Putamen (tissue), 1 donor: ENCODE results near the gene ACOXL.
"Not testable (repeated sequence)": the region's sequence is repeated elsewhere in the genome, so short reads cannot be mapped to it uniquely, and the experiment has no call there.

Experiments
- DNase-seq: peaks from one replicate; pipeline ENCODE4 v3.0.0-alpha.2; 2016; ENCODE audit warnings: low spot score

ACOXL gene

DNA sequence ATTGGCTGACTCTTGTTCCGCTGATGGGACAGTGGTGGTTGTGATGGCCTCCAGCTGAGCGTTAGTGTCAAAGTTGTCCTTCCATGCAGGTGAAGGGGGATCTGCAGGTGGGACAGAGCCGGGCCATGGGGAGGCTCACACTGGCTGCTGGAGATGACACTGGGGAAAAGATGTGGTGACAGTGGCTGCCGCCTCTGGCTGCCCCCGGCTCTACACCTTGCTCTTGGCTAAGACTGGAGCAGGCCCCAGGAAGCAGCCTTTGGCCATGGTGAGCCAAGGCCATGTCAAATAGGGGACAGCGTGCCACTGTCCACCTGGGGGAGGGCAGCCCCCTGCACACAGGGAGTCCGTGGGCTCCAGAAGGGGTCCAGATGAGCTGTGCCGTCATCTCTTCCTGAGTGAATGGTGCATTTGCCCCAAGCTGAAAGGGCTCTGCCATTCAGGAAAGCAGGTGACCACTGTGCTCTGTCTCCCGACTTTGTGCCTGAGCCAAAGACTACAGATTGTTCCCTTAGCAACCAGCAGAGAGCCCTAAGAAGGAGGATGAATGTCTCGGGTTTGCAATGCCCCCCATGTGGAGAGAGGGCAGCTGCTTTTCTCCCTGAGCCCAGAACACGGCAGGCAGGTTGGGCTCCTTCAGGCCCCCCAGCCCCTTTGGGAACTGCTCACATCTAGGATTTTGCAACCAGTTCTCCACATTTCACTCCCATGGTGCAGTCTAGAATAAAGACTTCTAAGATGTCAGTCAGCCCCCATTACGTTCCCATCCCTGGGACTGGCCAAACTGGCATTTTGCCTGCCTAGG is 309.2 kb downstream of the ACOXL start:
- DNase-seq = no peak

DNA sequence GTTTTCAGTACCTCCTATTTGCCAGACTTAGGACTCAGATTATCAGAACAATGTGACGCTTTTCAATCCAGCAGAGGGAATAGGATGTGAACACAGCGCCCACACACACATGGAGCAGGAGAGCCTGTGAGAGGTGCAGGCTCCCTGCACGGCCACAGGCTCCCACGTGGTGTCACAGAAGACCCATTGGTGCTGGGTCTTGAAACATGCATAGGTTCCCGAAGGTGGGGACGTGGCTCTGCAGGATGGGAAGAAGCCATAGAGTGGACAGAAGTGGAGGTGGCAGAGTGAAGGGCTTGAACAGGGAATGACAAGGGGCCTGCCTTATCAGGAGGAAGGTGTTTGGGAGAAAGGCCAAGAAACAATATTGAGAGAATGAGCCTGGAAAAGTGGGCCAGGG is 309.9 kb downstream of the ACOXL start:
- no peak for DNase-seq

DNA sequence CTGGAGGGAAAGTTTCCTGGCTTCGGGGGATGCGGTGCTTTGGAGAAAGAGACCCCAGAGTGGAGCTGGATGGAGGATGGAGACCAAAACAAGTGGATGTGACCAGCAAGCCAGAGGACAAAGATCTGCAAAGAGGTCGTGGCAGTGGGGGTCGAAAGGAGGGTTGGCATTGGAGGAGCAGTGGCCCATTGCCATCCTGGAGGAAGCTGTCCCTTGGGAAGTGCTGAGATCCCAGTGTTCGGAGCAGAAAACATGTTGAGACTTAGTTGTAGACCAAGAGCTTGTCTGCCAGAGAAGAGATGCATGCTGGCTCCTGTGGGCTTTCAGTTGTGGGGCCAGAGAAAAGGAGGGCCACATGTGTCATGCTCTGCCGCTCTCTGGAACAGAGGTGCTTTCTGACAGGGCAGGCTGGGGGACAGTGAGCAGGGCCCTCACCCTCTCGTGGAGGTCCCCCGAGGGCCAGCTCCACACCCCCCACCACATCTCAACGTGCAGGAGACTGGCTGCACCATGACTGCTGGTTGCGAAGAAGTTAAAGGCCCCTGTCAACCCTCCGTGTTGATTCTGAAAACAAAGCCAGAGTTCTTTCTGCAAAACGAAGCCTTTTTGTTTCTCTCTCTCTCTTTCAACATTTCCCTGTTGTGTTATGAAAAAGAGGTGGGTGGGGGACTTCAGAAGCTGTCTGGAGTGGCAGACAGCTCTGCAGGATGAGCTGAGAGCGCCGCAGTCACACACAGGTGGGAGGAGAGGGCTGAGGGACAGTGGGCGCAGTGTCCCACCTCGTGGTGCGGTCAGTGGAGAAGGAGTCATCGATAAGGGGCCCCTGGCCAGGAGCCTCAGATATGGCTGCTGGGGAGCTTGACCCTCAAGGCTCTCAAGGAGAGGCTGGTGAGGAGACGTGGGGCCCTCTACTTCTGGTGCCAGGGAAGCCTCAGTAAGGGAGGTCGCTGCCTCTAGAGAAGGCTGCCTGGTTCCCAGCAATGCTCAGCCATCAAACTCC is 310.7 kb downstream of the ACOXL start:
- no peak for DNase-seq

DNA sequence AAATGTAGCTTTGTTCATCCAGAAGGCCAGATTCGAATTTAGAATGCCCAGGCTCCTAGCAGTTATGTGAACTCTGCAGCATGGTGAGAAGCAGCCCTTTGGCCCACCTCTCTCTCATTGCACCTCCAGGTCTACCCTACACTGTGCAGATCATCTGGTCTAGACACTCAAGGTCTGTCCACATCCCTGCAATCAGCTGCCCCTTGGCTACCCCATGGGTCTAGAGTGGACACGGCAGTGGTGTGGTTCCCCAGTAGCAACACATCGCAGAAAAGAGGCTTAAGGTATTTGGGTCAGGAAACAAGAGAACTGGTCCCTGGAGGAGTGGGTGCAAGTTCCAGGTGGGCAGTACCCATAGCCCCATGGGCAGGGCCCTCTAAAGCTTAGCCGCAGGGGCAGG is 311.7 kb downstream of the ACOXL start:
- no peak for DNase-seq

- DNase-seq = not testable (repeated sequence)
These were observed 312.9 kb downstream of the ACOXL start for GRCh38 chr2:111045236-111045635.

DNA sequence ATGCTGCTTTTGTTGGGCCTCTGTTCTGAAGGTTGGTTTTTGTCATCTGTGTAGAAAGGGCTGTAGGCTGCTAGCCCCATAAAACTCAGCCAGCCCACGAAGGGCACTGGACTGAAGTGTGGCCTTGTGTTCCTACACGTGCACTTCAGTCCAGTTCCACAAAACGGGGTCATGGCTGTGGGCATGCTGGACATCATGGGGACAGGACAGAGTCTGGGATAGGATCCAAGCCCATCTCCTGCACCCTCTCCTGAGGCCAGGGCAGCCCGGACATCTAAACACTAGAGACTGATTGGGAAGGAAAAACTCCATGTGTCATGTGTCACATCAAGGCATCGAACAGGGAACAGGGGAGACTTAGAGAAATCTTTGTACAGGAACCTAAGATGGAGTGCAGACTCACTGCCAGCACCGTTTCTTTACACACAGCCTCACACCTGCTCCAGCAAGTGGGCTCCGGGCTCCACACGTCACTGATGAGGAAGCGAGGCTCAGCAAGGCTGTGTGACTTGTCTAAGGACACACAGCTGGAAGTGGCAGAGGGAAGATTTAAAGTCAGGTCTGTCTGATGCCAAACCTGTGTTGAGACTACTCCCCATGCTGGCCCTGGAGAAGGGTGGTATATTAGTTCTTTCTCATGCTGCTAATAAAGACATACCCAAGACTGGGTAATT is 313.5 kb downstream of the ACOXL start:
- DNase-seq = no peak

DNA sequence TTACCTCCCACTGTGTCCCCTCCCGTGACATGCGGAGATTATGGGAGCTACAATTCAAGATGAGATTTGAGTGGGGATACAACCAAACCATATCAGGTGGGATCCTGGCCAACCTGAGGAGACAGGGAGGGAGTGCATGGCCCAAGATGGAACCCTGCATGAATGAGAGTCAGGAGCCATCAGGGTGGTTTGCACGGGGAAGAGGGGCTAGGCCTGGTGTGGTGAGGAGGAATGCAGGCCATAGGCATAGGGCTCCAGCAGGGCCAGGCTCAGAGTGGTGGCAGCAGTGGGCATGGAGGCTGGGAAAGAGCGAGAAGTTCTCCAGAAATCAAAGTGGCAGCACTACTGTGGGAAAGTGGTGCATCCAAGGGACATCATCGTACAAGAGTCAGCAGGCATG is 314.3 kb downstream of the ACOXL start:
- no peak for DNase-seq

DNA sequence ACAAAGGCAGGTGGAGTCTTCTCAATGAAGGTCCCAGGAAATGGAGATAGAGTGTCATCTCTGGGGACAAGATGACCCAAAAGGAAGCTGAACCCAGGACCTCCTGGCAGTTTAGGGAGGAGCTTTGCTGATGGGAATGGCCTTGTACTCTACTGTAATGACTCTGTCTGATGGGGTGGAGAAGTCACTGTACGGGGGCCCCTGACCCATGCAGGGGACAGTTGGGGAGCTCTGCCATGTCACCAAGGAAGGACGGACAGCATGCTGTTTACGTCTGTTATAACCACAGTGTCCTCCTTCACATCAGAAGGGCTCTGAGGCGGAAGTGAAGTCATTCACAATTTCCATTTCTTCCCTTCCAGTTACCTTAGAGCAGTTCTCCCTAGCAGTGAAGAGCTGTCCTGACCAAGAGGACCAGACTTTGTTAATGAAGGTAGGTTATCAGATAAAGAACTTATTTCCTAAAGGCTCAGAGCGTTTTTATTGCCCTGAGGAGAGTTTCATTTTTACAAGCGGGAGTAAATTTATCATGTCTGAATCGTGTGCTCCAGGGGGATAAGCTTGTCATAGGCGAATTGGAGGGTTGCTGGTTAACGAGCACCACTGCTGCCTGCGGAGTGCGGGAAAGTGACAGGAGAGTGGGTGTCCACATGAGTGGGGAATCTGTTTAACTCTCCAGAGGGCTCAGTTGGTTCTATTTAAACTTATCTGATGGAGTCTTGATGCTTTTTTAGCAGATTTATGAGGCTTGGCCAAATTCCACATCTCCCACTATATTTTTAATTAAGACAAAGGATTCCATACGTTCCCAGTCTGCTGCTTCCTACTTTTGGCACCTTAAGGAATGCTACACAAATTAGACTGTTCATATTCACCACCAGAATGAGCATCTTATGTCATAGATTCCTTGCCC is 316.7 kb downstream of the ACOXL start:
- no peak for DNase-seq

GRCh38 chr2:111049792-111050640 is 317.6 kb downstream of the ACOXL start:
- no peak for DNase-seq

- DNase-seq = no peak
These were observed 318.5 kb downstream of the ACOXL start for GRCh38 chr2:111050701-111051376.

- DNase-seq = no peak
These were observed 320.2 kb downstream of the ACOXL start for GRCh38 chr2:111052621-111053020.

DNA sequence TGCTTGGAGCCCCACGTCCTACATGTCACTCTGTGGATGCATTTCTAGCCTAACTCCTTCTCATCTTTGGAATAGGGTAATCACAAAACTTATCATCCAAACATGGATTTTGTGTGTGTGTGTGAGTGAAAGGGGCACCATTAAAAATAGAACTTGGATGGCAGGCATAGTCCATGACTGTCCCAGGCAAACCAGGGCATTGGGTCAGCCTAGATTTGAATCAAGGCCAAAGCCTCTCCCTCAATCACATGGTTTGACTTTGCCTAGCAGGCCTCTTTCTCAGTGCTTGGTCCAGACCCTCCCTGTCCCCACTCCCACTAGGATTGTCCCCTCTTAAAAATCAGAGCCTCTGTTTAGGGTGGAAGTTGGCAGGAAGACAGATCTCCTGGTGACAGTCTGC is 320.9 kb downstream of the ACOXL start:
- no peak for DNase-seq

DNA sequence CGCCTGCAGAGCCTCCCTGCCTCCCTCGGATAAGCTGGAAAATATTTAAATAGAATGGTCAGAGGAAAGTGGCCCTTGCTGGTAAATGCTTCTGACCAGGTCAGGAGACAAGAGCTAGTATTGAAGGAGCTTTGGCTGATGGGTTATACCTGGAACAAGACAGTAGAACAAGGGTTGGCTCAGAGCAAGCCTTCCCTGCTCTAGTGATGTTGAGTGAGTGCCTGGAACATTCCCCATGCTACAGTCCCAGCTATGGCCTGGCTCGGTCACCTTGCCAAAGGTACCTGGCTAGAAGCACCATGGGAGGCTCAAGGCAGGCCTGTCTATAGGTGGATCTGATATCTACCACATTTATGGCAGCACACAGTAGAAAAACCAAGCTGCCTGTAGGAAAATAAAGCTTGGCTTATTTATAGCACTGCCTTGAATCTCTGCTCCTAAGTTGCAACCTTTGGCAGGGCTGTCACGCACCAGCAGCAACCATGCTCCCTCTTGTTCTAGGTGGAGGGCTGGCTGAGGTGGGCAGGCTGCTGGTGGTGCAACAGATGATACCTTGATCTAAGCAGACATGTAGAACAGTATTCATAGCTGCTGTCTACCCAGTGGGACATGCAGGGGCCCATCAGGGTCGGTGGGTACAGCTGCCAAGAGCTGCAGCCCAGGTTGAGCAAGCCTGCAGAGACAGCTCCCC is 321.6 kb downstream of the ACOXL start:
- DNase-seq = no peak

- DNase-seq = no peak
These were observed 322.7 kb downstream of the ACOXL start for GRCh38 chr2:111054791-111055691.

DNA sequence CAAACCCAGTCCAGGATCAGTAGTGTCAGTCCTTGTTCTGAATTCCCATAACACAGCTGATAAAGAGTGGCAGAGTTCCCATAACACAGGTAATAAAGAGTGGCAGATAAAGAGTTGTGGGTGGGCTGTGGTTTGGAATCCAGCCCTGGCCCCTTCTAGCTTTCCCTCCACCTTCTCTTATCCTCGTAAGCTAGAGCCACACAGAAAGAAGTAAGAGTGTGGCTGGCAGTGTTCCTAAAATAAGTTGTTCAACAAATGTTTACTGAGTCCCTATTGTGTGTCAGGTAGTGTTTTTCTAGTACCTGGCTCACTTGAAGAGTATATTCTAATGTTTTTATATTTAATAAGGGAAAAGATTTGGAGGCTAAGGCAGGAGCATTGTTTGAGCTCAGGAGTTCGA is 323.4 kb downstream of the ACOXL start:
- DNase-seq = no peak

DNA sequence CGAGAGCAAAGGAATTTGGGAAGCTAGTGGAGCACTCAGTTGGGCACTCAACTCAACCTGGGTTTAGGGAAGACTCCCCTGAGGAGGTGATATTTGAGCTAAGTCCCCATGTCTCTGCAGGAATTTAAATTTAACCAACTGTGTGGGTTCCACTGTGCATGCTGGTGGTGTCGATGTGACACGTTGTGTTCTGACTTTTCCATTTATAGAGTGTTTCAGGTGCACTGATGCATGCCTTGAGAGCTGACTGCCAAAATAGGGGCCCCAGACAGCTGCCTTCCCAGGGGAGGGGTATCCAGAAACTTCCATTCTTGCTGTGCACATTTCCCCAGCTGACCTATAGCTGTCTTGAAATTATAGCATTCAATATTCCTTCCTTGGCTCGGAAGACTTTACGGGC is 324.7 kb downstream of the ACOXL start:
- no peak for DNase-seq

- no peak for DNase-seq
These were observed 325.3 kb downstream of the ACOXL start for GRCh38 chr2:111057721-111058120.

DNA sequence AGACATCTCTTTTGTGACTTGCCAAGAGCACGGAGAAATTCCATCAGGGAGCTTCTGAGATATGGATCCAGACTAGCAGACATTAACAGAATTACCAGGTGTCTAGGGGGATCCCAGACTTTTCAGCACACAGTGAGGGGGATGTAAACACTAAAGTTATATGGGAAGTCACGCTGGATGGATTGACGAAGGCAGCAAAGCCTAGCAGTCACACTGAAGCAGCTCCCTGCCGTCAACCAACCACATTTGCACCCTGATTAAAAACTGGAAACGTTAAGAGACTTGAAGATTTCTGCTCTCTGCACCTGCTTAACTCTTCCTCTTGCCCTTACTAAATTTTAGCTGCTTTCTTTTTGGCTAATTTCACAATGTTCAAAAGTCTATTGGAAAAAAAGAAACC is 325.9 kb downstream of the ACOXL start:
- no peak for DNase-seq
